SK-N-SH (cell line): ENCODE measurements around the gene ACSS2. TPM values are rescaled to one million over a fixed set of nuclear protein-coding genes. Genes with fewer than 3 reads are reported as not detected.

ENCODE experiments used
- CTCF ChIA-PET: fragments of 300-600, 350-600 bp; formaldehyde crosslinking; extraction: SDS; loops from one replicate; lab custom pipeline; 2021; lab: Yijun Ruan, JAX
- POLR2A ChIA-PET: fragments of 350-600 bp; sonication (Branson Sonifier 250); formaldehyde crosslinking; extraction: SDS; loops from one replicate; lab custom pipeline; 2020; ENCODE audit warnings: antibody characterized with exemption, inconsistent platforms; lab: Yijun Ruan, JAX
- DNase-seq: peaks from one replicate; pipeline ENCODE4 v3.0.0; 2012
- H2AFZ ChIP-seq: fragments of 200-600 bp; sonication (generic); 2 replicates; pipeline ENCODE4 v1.8.1; 2016; ENCODE audit warnings: antibody characterized with exemption, mild to moderate bottlenecking, low read depth
- H3F3A ChIP-seq: fragments of 200-600 bp; sonication (generic); replicated peaks from 2 replicates; pipeline ENCODE3; 2016; ENCODE audit warnings: antibody characterized with exemption, mild to moderate bottlenecking; ENCODE audit not compliant: insufficient read depth
- H3K27ac ChIP-seq, 2 experiments: fragments of 200-500 bp in 1 of 2; fragments of 200-600 bp in 1 of 2; sonication (Bioruptor generic) in 1 of 2; sonication (generic), shearing (Covaris generic) in 1 of 2; 2 replicates each; pipeline versions ENCODE4 v1.5.1 to v1.6.1; 2014 to 2016; ENCODE audit warnings: low read depth in 2 of 2, inconsistent platforms in 1 of 2, low read length in 1 of 2, mild to moderate bottlenecking in 1 of 2, mixed read lengths in 1 of 2
- H3K27me3 ChIP-seq: fragments of 200-600 bp; sonication (generic), shearing (Covaris generic); 2 replicates; pipeline ENCODE4 v1.6.1; 2016; ENCODE audit warnings: mixed run types; ENCODE audit not compliant: insufficient read depth
- H3K36me3 ChIP-seq, 2 experiments: fragments of 200-500 bp in 1 of 2; fragments of 200-600 bp in 1 of 2; sonication (Bioruptor generic) in 1 of 2; sonication (generic) in 1 of 2; replicated peaks in 1 of 2; 2 replicates each; pipeline versions ENCODE3 to v1.5.1; 2014 to 2016; ENCODE audit warnings: low read length in 1 of 2, mild to moderate bottlenecking in 1 of 2; ENCODE audit not compliant: insufficient read depth in 2 of 2, control insufficient read depth in 1 of 2
- H3K4me1 ChIP-seq, 2 experiments: fragments of 200-500 bp in 1 of 2; fragments of 200-600 bp in 1 of 2; sonication (Bioruptor generic) in 1 of 2; sonication (generic), shearing (Covaris generic) in 1 of 2; 2 replicates each; pipeline versions ENCODE4 v1.5.1 to v1.6.1; 2014 to 2016; ENCODE audit warnings: low read depth in 1 of 2, low read length in 1 of 2, mixed run types in 1 of 2; ENCODE audit not compliant: insufficient read depth in 2 of 2, control insufficient read depth in 1 of 2
- H3K4me2 ChIP-seq: fragments of 200-600 bp; sonication (generic), shearing (Covaris generic); 2 replicates; pipeline ENCODE4 v1.6.1; 2017; ENCODE audit warnings: mixed run types
- H3K4me3 ChIP-seq, 2 experiments: fragments of 200-500 bp in 1 of 2; fragments of 200-600 bp in 1 of 2; sonication (Bioruptor generic) in 1 of 2; sonication (generic), shearing (Covaris generic) in 1 of 2; 2 replicates each; pipeline versions ENCODE4 v1.5.1 to v1.8.1; 2014 to 2016; ENCODE audit warnings: low read depth in 2 of 2, inconsistent platforms in 1 of 2, low read length in 1 of 2, mild to moderate bottlenecking in 1 of 2, mixed read lengths in 1 of 2, moderate library complexity in 1 of 2
- H3K79me2 ChIP-seq: fragments of 200-600 bp; sonication (generic); 2 replicates; pipeline ENCODE4 v1.8.1; 2017; ENCODE audit warnings: mild to moderate bottlenecking; ENCODE audit not compliant: insufficient read depth
- H3K9ac ChIP-seq: fragments of 200-600 bp; sonication (generic); 2 replicates; pipeline ENCODE4 v1.6.1; 2017; ENCODE audit warnings: mixed run types
- H3K9me2 ChIP-seq: fragments of 200-600 bp; sonication (generic); 2 replicates; pipeline ENCODE4 v1.6.1; 2017; ENCODE audit warnings: mixed run types
- H3K9me3 ChIP-seq: fragments of 200-600 bp; sonication (generic); 2 replicates; pipeline ENCODE4 v1.6.1; 2017; ENCODE audit warnings: mixed run types, mild to moderate bottlenecking, moderate library complexity
- H4K20me1 ChIP-seq: fragments of 200-600 bp; sonication (generic); 2 replicates; pipeline ENCODE4 v1.6.1; 2017; ENCODE audit warnings: mild to moderate bottlenecking, mixed run types; ENCODE audit not compliant: insufficient read depth
- CHD2 ChIP-seq: fragments of 150-350 bp; IDR thresholded peaks from 2 replicates; pipeline ENCODE4 v1.6.1; 2018; ENCODE audit warnings: low read length; ENCODE audit not compliant: partially characterized antibody
- ELF1 ChIP-seq: IDR thresholded peaks from 2 replicates; pipeline ENCODE4 v1.4.0; 2012
- MAX ChIP-seq: IDR thresholded peaks from 2 replicates; pipeline ENCODE4 v1.4.0; 2012; ENCODE audit warnings: low read depth
- USF1 ChIP-seq: IDR thresholded peaks from 2 replicates; pipeline ENCODE4 v1.4.0; 2012; ENCODE audit warnings: low read depth, borderline replicate concordance
- WGBS: methylation state at CpG from one replicate; pipeline ENCODE4 v1.1.6; 2017; ENCODE audit warnings: low lambda C conversion rate; 5-methylcytosine and 5-hydroxymethylcytosine counted together
- polyA plus RNA-seq, 3 experiments: library from polyadenylated mRNA; depleted of rRNA; stranded (reverse); fragments of >200 nt; gene quantifications; 2 replicates each; pipeline ENCODE4 v1.2.3, GENCODE V29; 2012
- TF ChIP-seq, protein P1 (sequence below): IDR thresholded peaks from 2 replicates; pipeline ENCODE4 v1.4.0; 2012; ENCODE audit warnings: low read depth, borderline replicate concordance
- TF ChIP-seq, protein P2 (sequence below): IDR thresholded peaks from 2 replicates; pipeline ENCODE4 v1.6.1; 2012; ENCODE audit warnings: mild to moderate bottlenecking, low read depth, low read length, moderate library complexity

ACSS2 gene
- polyA plus RNA-seq, 1 of the 3 experiments (the other 2 are of a cell fraction): 25.5 TPM

- TF ChIP-seq, protein P1, sequence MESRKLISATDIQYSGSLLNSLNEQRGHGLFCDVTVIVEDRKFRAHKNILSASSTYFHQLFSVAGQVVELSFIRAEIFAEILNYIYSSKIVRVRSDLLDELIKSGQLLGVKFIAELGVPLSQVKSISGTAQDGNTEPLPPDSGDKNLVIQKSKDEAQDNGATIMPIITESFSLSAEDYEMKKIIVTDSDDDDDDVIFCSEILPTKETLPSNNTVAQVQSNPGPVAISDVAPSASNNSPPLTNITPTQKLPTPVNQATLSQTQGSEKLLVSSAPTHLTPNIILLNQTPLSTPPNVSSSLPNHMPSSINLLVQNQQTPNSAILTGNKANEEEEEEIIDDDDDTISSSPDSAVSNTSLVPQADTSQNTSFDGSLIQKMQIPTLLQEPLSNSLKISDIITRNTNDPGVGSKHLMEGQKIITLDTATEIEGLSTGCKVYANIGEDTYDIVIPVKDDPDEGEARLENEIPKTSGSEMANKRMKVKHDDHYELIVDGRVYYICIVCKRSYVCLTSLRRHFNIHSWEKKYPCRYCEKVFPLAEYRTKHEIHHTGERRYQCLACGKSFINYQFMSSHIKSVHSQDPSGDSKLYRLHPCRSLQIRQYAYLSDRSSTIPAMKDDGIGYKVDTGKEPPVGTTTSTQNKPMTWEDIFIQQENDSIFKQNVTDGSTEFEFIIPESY: no peak
- no peak for TF ChIP-seq ELF1
Measured at GRCh38 chr20:34945315-34946077, 69.1 kb downstream of the ACSS2 start (continued).

DNA sequence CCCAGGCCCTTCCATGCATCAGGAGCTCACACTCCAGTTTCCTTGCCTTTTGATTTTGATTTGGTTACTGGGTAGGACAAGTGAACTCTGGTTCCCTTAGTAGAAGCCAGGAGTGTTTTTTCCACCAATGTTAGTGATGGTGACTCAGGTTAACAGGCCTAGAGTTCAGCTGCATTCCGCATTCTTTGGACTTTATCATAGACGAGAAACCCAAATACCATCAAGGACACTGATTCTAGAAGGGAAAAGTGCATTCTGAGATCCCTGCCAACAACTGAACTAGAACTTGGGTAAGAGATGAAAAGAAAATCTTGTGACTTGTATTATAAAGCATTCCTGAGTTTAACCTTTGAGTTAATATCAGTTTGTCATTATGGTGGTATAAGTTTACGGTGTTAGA is 70.2 kb downstream of the ACSS2 start:
- ChIA-PET POLR2A (no interaction called here), CTCF (no interaction called here)
- Histone ChIP-seq H3K79me2 (0 out of 2 replicates have a peak, but pooled peaks cover 7% of the 10 kb centered on the region), H3K27ac (no peak overlapping the region), H3K27me3 (no peaks in the 10 kb centered on the region), H3F3A (peaks cover 9% of the 10 kb centered on the region), H3K9me3 (no peaks in the 10 kb centered on the region), H3K4me1 (peaks cover 0 to 8% of the 10 kb centered on the region in 2 experiments; a peak in 1 of 4 replicates), H4K20me1 (no peaks in the 10 kb centered on the region), H3K9ac (no peak overlapping the region), H3K4me3 (no peak overlapping the region), H3K9me2 (no peaks in the 10 kb centered on the region), H2AFZ (no peak overlapping the region), H3K4me2 (no peak overlapping the region), H3K36me3 (peaks cover 53 to 54% of the 10 kb centered on the region in 2 experiments)
- 84% methylated on average over 3 of the region's 3 CpGs for WGBS
- DNase-seq: no peak
- TF ChIP-seq MAX: no peak
- no peak for TF ChIP-seq USF1
- no peak for TF ChIP-seq CHD2
- TF ChIP-seq, protein P2, sequence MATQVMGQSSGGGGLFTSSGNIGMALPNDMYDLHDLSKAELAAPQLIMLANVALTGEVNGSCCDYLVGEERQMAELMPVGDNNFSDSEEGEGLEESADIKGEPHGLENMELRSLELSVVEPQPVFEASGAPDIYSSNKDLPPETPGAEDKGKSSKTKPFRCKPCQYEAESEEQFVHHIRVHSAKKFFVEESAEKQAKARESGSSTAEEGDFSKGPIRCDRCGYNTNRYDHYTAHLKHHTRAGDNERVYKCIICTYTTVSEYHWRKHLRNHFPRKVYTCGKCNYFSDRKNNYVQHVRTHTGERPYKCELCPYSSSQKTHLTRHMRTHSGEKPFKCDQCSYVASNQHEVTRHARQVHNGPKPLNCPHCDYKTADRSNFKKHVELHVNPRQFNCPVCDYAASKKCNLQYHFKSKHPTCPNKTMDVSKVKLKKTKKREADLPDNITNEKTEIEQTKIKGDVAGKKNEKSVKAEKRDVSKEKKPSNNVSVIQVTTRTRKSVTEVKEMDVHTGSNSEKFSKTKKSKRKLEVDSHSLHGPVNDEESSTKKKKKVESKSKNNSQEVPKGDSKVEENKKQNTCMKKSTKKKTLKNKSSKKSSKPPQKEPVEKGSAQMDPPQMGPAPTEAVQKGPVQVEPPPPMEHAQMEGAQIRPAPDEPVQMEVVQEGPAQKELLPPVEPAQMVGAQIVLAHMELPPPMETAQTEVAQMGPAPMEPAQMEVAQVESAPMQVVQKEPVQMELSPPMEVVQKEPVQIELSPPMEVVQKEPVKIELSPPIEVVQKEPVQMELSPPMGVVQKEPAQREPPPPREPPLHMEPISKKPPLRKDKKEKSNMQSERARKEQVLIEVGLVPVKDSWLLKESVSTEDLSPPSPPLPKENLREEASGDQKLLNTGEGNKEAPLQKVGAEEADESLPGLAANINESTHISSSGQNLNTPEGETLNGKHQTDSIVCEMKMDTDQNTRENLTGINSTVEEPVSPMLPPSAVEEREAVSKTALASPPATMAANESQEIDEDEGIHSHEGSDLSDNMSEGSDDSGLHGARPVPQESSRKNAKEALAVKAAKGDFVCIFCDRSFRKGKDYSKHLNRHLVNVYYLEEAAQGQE: no peak
